Left ventricle myocardium inferior (tissue), 1 donor: Measurements from ENCODE around the gene NEMF. TPM values are rescaled to one million over a fixed set of nuclear protein-coding genes. Genes with fewer than 3 reads are reported as not detected.

Experiments
- DNase-seq: peaks from one replicate; pipeline ENCODE4 v3.0.0-alpha.2; 2020
- H3K27ac ChIP-seq: fragments of 200-600 bp; replicated peaks from 2 replicates; pipeline ENCODE4 v1.8.0; 2021
- H3K27me3 ChIP-seq: fragments of 200-600 bp; 2 replicates; pipeline ENCODE4 v1.8.0; 2021; ENCODE audit warnings: low read depth
- H3K36me3 ChIP-seq: fragments of 200-600 bp; 2 replicates; pipeline ENCODE4 v1.8.0; 2021
- H3K4me1 ChIP-seq: fragments of 200-600 bp; 2 replicates; pipeline ENCODE4 v1.8.0; 2021
- H3K4me3 ChIP-seq: fragments of 200-600 bp; 2 replicates; pipeline ENCODE4 v1.8.0; 2021; ENCODE audit warnings: mild to moderate bottlenecking, moderate library complexity
- H3K9me3 ChIP-seq: fragments of 200-600 bp; replicated peaks from 2 replicates; pipeline ENCODE4 v1.8.0; 2021
- CTCF ChIP-seq: fragments of 200-600 bp; IDR thresholded peaks from 2 replicates; pipeline ENCODE4 v1.8.0; 2021; ENCODE audit warnings: antibody characterized with exemption, mild to moderate bottlenecking, borderline replicate concordance
- intact Hi-C: fragments of 100-400 bp; cut with micrococcal nuclease; formaldehyde crosslinking; loops from one replicate; pipeline ENCODE4 v1.11.0; 2022
- total RNA-seq: library from RNA; stranded (reverse); fragmentation: NEBNext Ultra II Directional; extraction: Animal tissue kit (Norgen Biotek cat#: 25700); gene quantifications from one replicate; pipeline ENCODE4 v1.2.1, GENCODE V29; 2021
- donor health status: DM: no; HTN: yes; CAD: no; lungs with severe emphysema.

The NEMF gene
- total RNA-seq, 1 donor from 2014 or later: 52.7 TPM

- intact Hi-C loops: loop anchor here (10.0 kb wide), 1 partner anchor 236 kb away; no protein-coding TSS in a partner anchor
- no peaks in the 10 kb centered on the region for H3K27me3 ChIP-seq
- peak overlapping the region; percentile 74 for H3K4me3 ChIP-seq
- DNase-seq: no peak
- peak overlapping the region; percentile 94 for H3K27ac ChIP-seq
- no peaks in the 10 kb centered on the region for H3K36me3 ChIP-seq
- no peaks in the 10 kb centered on the region for H3K9me3 ChIP-seq
- H3K4me1 ChIP-seq: peaks cover 30% of the 10 kb centered on the region
- no peak for TF ChIP-seq CTCF
These were observed 16.1 kb upstream of the NEMF start for GRCh38 chr14:49868720-49869114.

- peak overlapping the region; percentile 94 for H3K27ac ChIP-seq
- H3K27me3 ChIP-seq: no peaks in the 10 kb centered on the region
- intact Hi-C loops: loop anchor here (10.0 kb wide), 1 partner anchor 237 kb away; no protein-coding TSS in a partner anchor
- H3K9me3 ChIP-seq: no peaks in the 10 kb centered on the region
- H3K4me3 ChIP-seq: peak overlapping the region; percentile 74
- no peak for TF ChIP-seq CTCF
- H3K36me3 ChIP-seq: no peaks in the 10 kb centered on the region
- peak; percentile 98 for DNase-seq
- H3K4me1 ChIP-seq: peaks cover 37% of the 10 kb centered on the region
These were observed 15.5 kb upstream of the NEMF start for GRCh38 chr14:49867831-49868719.

- peak overlapping the region; percentile 21 for H3K27ac ChIP-seq
- H3K4me1 ChIP-seq: peaks cover 53% of the 10 kb centered on the region
These were observed 12.9 kb upstream of the NEMF start for GRCh38 chr14:49865431-49865859.

GRCh38 chr14:49863487-49864281 lies 11.1 kb upstream of the NEMF start:
- H3K36me3 ChIP-seq: no peaks in the 10 kb centered on the region
- no peaks in the 10 kb centered on the region for H3K9me3 ChIP-seq
- peak overlapping the region; percentile 99 for H3K27ac ChIP-seq
- H3K4me1 ChIP-seq: peaks cover 48% of the 10 kb centered on the region
- no peak for DNase-seq
- peak overlapping the region; percentile 81 for H3K4me3 ChIP-seq
- intact Hi-C loops: loop anchor here (10.0 kb wide), 1 partner anchor 241 kb away; no protein-coding TSS in a partner anchor
- H3K27me3 ChIP-seq: no peaks in the 10 kb centered on the region
- TF ChIP-seq CTCF: no peak

More at GRCh38 chr14:49865431-49865859, 12.9 kb upstream of the NEMF start:
- DNase-seq: peak; percentile 80
- peak; percentile 89 for TF ChIP-seq CTCF
- no peaks in the 10 kb centered on the region for H3K36me3 ChIP-seq
- intact Hi-C loops: loop anchor here (10.0 kb wide), 1 partner anchor 239 kb away; no protein-coding TSS in a partner anchor
- no peak overlapping the region for H3K4me3 ChIP-seq
- no peaks in the 10 kb centered on the region for H3K9me3 ChIP-seq
- no peaks in the 10 kb centered on the region for H3K27me3 ChIP-seq

- DNase-seq: peak; percentile 81
- Histone ChIP-seq H3K4me1 (peaks cover 39% of the 10 kb centered on the region), H3K9me3 (no peaks in the 10 kb centered on the region), H3K36me3 (no peaks in the 10 kb centered on the region), H3K4me3 (peak overlapping the region; percentile 81), H3K27me3 (no peaks in the 10 kb centered on the region), H3K27ac (peak overlapping the region; percentile 99)
- intact Hi-C loops: loop anchor here (10.0 kb wide), 1 partner anchor 243 kb away; no protein-coding TSS in a partner anchor
- peak; percentile 100 for TF ChIP-seq CTCF
These were observed 9.6 kb upstream of the NEMF start for GRCh38 chr14:49862089-49862673.
